ENCODE data around the gene PNCK. TPM values are rescaled to one million over a fixed set of nuclear protein-coding genes. Genes with fewer than 3 reads are reported as not detected.

The PNCK gene
- total RNA-seq, 3 donors from 2014 or later = 0.48 to 1.3 (median 0.73) TPM

DNA sequence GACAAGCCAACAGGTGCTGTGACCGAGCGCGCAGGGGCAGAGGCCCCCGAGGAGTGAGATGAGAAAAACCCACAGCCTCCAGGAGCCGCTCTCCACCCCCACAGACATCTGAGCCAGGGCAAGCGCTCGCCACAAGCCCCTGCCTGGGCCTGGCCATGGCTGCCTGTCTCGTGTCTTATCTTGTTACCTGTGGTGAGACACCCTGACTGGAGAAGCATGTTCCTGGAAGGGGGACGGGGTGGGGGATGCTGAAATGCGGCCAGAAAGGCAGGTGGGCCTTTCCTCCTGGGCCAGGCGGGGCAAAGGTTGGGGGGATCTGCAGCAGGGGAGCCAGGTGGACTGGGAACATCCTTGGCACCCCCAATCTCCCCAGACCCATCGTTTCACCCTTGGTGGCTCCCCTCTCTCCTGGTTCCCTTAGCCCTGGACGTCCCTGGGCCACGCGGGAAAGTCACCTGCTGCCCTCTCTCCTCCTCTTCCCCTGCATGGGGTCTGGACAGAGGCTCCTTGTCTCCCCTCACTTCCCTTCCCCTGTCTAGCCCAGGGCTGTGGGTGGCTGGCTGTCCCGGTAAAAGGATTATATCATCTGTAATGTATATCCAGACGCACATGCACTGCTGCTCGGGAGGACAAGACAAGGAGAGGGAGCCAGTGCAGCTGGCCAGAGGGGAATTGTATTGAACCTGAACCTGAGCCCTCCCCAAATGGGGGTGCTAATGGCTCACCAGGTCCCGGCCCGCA is 35.0 kb downstream of the PNCK start:
- intact Hi-C loops (cut with DNase I; ENCODE audit: low total_unique reads) = no loop called here
- no peaks in the 10 kb centered on the region for H3K9me3 ChIP-seq
- TF ChIP-seq CTCF (IDR thresholded peaks at IDR 0.05) (no peak), POLR2AphosphoS5 (IDR thresholded peaks at IDR 0.05) (no peak), POLR2A (IDR thresholded peaks at IDR 0.05) (no peak)
- no peaks in the 10 kb centered on the region for H3K4me1 ChIP-seq
- H3K27me3 ChIP-seq = peaks cover 0 to 99% of the 10 kb centered on the region in 2 donors
- DNase-seq (ENCODE audit: low spot score in 2 of 2) = no peak
- no peak overlapping the region for H3K4me3 ChIP-seq
- H3K27ac ChIP-seq = no peak overlapping the region
- no peaks in the 10 kb centered on the region for H3K36me3 ChIP-seq

DNA sequence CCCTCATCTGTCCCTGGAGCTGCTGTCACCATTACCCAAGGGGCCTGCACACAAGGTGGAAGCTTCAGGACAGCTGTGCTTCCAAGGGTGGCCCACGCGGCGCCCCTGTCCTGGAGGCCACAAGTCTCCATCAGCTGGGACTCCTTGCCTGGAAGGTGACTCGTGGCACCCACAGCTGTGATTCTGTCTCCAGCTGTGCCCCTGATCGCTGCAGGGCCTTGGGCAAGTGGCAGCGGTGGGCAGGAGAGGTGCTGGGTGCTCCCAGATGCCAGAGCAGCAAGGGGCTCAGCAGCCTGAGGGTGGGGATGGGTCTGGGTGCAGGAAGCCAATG is 35.6 kb downstream of the PNCK start:
- TF ChIP-seq POLR2AphosphoS5 (IDR thresholded peaks at IDR 0.05) = no peak
- no peak for TF ChIP-seq POLR2A (IDR thresholded peaks at IDR 0.05)
- no peak for TF ChIP-seq CTCF (IDR thresholded peaks at IDR 0.05)

DNA sequence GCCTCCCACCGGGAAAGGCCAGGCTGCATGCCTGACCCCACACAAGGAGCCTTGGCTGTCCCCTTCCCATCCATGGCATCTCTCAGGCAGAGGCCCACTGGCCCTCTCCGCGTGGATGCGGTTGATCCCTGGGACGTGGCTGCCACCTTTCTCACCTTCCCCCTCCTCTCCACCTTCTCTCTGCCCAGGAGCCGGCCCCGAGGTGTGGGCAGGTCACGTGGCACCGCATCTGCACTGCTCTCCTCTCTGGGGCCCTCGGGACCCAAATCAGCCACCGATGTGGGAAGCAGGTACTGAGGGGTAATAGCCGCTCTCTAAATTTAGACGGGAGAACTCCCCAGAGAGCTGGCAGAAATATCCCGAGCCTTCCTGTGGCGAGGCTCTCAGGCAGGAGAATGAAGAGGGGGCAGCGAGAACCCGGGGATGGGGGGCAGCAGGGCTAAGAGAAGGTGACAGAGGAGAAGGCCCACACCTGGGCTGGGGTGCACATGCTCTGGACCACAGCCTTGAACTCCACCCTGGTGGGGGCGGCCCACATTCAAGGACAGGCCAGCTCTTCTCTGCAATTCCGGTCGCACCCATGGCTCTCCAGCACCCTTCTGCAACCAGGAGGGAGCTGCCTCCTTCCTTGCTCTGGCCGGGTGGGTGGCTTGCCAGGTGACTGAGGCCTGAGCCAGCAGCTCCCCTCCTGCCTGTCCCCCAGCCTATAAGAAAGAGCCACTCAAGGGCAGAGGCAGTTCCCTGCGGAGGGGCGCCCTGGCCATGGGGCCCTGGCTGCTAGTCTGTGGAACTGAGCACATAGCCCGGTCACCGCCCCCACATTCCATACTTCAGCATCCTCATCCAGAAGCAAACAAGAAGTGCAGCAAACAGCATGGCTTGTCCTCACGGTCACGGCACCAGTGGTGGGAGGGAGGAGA is 36.2 kb downstream of the PNCK start:
- Histone ChIP-seq H3K4me1 (no peaks in the 10 kb centered on the region), H3K4me3 (no peak overlapping the region), H3K36me3 (no peaks in the 10 kb centered on the region), H3K27me3 (peaks cover 0 to 99% of the 10 kb centered on the region in 2 donors), H3K9me3 (no peaks in the 10 kb centered on the region), H3K27ac (no peak overlapping the region)
- TF ChIP-seq POLR2A (IDR thresholded peaks at IDR 0.05) (no peak), POLR2AphosphoS5 (IDR thresholded peaks at IDR 0.05) (no peak), CTCF (IDR thresholded peaks at IDR 0.05) (no peak)
- no peak for DNase-seq (ENCODE audit: low spot score in 2 of 2)
- intact Hi-C loops (cut with DNase I; ENCODE audit: low total_unique reads) = no loop called here

More for the DNA sequence above, 35.6 kb downstream of the PNCK start:
- Histone ChIP-seq H3K27ac (no peak overlapping the region), H3K27me3 (peaks cover 0 to 99% of the 10 kb centered on the region in 2 donors), H3K9me3 (no peaks in the 10 kb centered on the region), H3K4me3 (no peak overlapping the region), H3K4me1 (no peaks in the 10 kb centered on the region), H3K36me3 (no peaks in the 10 kb centered on the region)
- no peak for DNase-seq (ENCODE audit: low spot score in 2 of 2)
- intact Hi-C loops (cut with DNase I; ENCODE audit: low total_unique reads) = no loop called here

GRCh38 chrX:153636716-153637115 is 36.9 kb downstream of the PNCK start:
- no peak overlapping the region for H3K27ac ChIP-seq
- TF ChIP-seq POLR2AphosphoS5 (IDR thresholded peaks at IDR 0.05) = no peak
- no peak for TF ChIP-seq POLR2A (IDR thresholded peaks at IDR 0.05)
- TF ChIP-seq CTCF (IDR thresholded peaks at IDR 0.05) = no peak
- no peaks in the 10 kb centered on the region for H3K4me1 ChIP-seq
- intact Hi-C loops (cut with DNase I; ENCODE audit: low total_unique reads) = no loop called here
- no peak overlapping the region for H3K4me3 ChIP-seq
- no peaks in the 10 kb centered on the region for H3K36me3 ChIP-seq
- H3K9me3 ChIP-seq = peaks cover 4 to 6% of the 10 kb centered on the region in 2 donors
- H3K27me3 ChIP-seq = peaks cover 0 to 96% of the 10 kb centered on the region in 2 donors
- no peak for DNase-seq (ENCODE audit: low spot score in 2 of 2)

Measured in breast epithelium (tissue), 4 donors.